ENCODE data around the gene PPP4R4. TPM values are rescaled to one million over a fixed set of nuclear protein-coding genes. Genes with fewer than 3 reads are reported as not detected.
"Not testable (repeated sequence)": the region's sequence is repeated elsewhere in the genome, so short reads cannot be mapped to it uniquely, and the experiment has no call there.

The PPP4R4 gene
- total RNA-seq, 6 experiments from 2014 or later, result 0.05 to 0.14 TPM; not detected in 4

- no peak for DNase-seq
- no peaks in the 10 kb centered on the region for H3K27me3 Mint-ChIP-seq (ENCODE audit: insufficient read depth)
- no peak overlapping the region for H3K4me3 Mint-ChIP-seq
- peaks cover 23% of the 10 kb centered on the region for H3K9me3 Mint-ChIP-seq
- no peak for TF ChIP-seq CTCF (IDR thresholded peaks at IDR 0.05)
- H3K36me3 Mint-ChIP-seq (ENCODE audit: low read depth), result peaks cover 4% of the 10 kb centered on the region; the same call in 1 of the 2 replicates
- H3K27ac Mint-ChIP-seq, result no peak overlapping the region
- no peaks in the 10 kb centered on the region for H3K4me1 Mint-ChIP-seq (ENCODE audit: low read depth)
Observed at GRCh38 chr14:94217116-94217515, 43.0 kb downstream of the PPP4R4 start.

DNA sequence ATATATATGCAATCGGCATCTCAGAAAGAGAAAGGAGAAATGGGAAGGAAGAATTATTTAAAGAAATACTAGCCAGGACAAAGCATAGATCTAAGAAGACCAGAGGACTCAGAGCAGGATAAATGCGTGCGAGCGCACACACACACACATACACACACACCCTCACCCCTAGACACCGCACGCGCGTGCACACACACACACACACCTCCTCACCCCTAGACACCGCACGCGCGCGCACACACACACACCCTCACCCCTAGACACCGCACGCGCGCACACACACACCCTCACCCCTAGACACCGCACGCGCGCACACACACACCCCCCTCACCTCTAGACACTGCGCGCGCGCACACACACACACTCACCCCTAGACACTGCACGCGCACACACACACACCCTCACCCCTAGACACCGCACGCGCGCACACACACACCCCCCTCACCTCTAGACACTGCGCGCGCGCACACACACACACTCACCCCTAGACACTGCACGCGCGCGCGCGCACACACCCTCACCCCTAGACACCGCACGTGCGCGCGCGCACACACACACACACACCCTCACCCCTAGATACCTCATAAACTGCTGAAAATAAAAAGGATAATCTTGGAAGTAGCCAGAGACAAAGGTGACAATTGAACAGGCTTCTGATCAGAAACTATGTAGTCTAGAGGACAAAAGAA, 44.2 kb downstream of the PPP4R4 start:
- not testable (repeated sequence) for DNase-seq; H3K4me1 Mint-ChIP-seq (ENCODE audit: low read depth); H3K36me3 Mint-ChIP-seq (ENCODE audit: low read depth); H3K27ac Mint-ChIP-seq; H3K27me3 Mint-ChIP-seq (ENCODE audit: insufficient read depth); H3K4me3 Mint-ChIP-seq
- H3K9me3 Mint-ChIP-seq, result peaks cover 20% of the 10 kb centered on the region

GRCh38 chr14:94224040-94224439, 49.9 kb downstream of the PPP4R4 start:
- Mint-ChIP-seq H3K27me3 (ENCODE audit: insufficient read depth) (no peaks in the 10 kb centered on the region), H3K27ac (no peak overlapping the region), H3K4me1 (ENCODE audit: low read depth) (no peaks in the 10 kb centered on the region), H3K36me3 (ENCODE audit: low read depth) (no peaks in the 10 kb centered on the region), H3K4me3 (no peak overlapping the region), H3K9me3 (peaks cover 26% of the 10 kb centered on the region)
- DNase-seq, result no peak
- TF ChIP-seq CTCF (IDR thresholded peaks at IDR 0.05), result no peak

GRCh38 chr14:94225460-94226378, 51.6 kb downstream of the PPP4R4 start:
- no peaks in the 10 kb centered on the region for H3K4me1 Mint-ChIP-seq (ENCODE audit: low read depth)
- H3K27me3 Mint-ChIP-seq (ENCODE audit: insufficient read depth), result no peaks in the 10 kb centered on the region
- peaks cover 26% of the 10 kb centered on the region for H3K9me3 Mint-ChIP-seq
- H3K4me3 Mint-ChIP-seq, result no peak overlapping the region
- no peak for DNase-seq
- no peaks in the 10 kb centered on the region for H3K36me3 Mint-ChIP-seq (ENCODE audit: low read depth)
- H3K27ac Mint-ChIP-seq, result no peak overlapping the region
- no peak for TF ChIP-seq CTCF (IDR thresholded peaks at IDR 0.05)

DNA sequence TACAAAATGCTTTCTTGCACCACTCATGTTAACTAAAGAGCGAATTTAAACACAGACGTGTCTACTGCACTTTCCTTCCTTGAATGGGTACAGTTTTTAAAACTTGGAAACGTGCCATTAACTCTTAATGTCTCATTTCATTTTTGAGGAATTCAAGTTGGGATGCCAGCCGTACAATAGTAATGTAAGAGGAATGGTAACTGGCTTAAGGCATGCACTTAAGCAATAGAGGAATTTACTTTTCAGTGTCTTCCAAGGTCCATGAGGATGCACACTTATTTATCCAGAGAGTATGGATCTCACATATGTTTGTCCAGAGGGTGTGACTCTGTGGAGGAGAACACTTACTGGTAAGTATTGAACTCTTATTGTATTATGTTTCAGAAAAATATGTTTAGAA, 52.9 kb downstream of the PPP4R4 start:
- DNase-seq, result no peak
- Mint-ChIP-seq H3K4me1 (ENCODE audit: low read depth) (no peaks in the 10 kb centered on the region), H3K27me3 (ENCODE audit: insufficient read depth) (no peaks in the 10 kb centered on the region), H3K9me3 (peaks cover 26% of the 10 kb centered on the region), H3K36me3 (ENCODE audit: low read depth) (no peaks in the 10 kb centered on the region), H3K4me3 (no peak overlapping the region), H3K27ac (no peak overlapping the region)
- TF ChIP-seq CTCF (IDR thresholded peaks at IDR 0.05), result no peak

DNA sequence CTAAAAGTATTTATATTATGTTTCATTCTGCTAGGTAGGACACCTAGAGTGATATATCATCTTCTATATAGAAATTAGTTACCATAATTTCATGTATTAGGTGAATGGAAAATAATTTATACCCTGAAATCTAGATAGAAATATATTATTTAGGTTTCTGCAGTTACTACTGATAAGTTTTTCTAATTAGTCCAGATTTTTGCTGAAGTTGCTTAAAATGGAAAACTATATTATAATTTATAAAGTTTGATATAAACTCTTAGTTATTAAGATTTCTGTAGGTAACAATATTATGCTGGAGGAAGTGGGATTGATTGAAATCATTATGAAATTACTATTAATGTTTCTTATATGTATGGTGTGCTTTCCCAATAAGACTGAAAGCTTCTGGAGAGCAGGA, 62.9 kb downstream of the PPP4R4 start:
- Mint-ChIP-seq H3K36me3 (ENCODE audit: low read depth) (no peaks in the 10 kb centered on the region), H3K27ac (no peak overlapping the region), H3K9me3 (peaks cover 18% of the 10 kb centered on the region; the same call in 1 of the 2 replicates), H3K27me3 (ENCODE audit: insufficient read depth) (no peaks in the 10 kb centered on the region), H3K4me1 (ENCODE audit: low read depth) (no peaks in the 10 kb centered on the region), H3K4me3 (no peak overlapping the region)
- DNase-seq, result no peak
- no peak for TF ChIP-seq CTCF (IDR thresholded peaks at IDR 0.05)
